Right hindlimb (tissue), 1 donor: ENCODE data around the gene NLE1.

Experiments used
- DNase-seq: peaks from one replicate; pipeline ENCODE4 v3.0.0-alpha.2; 2018

NLE1 gene

GRCh38 chr17:35084987-35085386 lies 57.1 kb downstream of the NLE1 start:
- DNase-seq = no peak

GRCh38 chr17:35083071-35083470 lies 59.0 kb downstream of the NLE1 start:
- DNase-seq = no peak

- no peak for DNase-seq
Measured at GRCh38 chr17:35082073-35082657, 59.9 kb downstream of the NLE1 start.

GRCh38 chr17:35081638-35082037 lies 60.5 kb downstream of the NLE1 start:
- DNase-seq = no peak

GRCh38 chr17:35080536-35080935 lies 61.6 kb downstream of the NLE1 start:
- DNase-seq = no peak

GRCh38 chr17:35079547-35080423 lies 62.3 kb downstream of the NLE1 start:
- no peak for DNase-seq
